ENCODE results near the gene PDE4D.
"Not testable (repeated sequence)": the region's sequence is repeated elsewhere in the genome, so short reads cannot be mapped to it uniquely, and the experiment has no call there.

PDE4D gene

DNA sequence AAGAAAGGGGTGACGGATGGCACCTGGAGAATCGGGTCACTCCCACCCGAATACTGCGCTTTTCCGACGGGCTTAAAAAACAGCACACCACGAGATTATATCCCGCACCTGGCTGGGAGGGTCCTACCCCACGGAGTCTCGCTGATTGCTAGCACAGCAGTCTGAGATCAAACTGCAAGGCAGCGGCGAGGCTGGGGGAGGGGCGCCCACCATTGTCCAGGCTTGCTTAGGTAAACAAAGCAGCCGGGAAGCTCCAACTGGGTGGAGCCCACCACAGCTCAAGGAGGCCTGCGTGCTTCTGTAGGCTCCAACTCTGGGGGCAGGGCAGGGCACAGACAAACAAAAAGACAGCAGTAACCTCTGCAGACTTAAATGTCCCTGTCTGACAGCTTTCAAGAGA is 498.6 kb downstream of the PDE4D start:
- not testable (repeated sequence) for DNase-seq

DNA sequence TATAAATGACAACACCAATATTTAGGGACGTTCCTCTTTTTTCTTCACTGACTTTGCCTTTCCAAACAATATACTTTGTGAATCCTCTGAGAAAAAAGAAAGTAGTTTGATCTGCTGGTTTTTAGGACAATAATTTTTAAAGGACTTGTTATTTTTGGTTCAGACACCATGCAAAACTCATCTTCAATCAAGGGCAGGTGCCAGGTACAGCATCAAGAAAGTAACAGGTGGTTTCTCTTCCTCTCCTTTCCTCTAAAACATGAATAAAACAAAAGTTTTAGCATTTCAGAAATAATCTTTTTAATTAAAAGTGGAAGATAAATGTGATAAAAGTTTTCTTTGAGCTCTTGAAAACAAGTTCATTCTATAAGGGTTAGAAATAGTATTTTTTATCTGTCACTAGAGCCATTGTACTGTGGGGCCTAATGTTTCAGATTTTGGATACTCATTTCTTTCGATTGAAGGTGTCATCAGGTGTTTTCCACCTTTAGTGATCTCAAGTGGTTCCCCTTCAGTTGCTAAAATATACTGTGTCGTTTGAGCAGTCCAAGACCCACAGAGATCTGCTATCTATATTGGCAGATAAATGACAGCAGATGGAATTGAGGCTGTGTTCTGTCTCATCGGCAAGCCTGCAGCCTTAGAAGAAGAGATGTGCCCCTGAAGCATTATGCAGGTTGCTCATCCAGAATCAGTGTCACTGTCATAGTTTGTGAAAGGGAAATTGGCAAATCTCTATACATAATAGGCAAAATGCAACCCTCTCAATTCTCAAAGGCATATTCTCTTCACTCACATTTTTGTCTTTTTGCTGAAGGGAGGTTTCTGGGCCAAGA is 499.7 kb downstream of the PDE4D start:
- DNase-seq, result no peak

GRCh38 chr5:59391576-59391975 is 501.9 kb downstream of the PDE4D start:
- DNase-seq, result no peak

- DNase-seq, result no peak
Observed at GRCh38 chr5:59390989-59391388, 502.5 kb downstream of the PDE4D start.

DNA sequence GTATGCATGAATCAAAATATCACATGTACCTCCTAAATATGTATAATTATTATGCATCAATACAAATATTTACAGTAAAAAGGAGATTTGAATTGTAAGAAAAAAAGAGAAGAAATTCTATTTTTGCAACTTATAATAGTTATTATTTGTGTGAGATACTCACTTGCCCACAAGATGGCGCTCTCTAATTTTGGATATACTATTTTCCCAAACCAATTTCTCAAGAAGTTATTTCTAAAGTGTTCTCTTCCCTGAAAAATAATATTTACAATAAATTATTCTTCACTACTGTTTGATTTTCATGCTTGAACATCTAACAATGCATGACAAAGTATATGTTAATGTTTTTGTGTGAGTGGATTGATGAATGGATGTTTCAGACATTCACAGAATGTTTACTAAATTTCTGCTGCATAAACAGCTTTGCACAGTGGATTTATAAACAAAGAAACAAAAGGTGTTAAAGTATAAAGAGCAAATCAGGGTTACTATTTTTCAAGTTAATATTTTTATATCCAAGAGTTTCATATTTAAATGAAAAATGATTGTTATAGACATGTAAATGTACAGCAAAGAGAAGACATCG is 503.4 kb downstream of the PDE4D start:
- peak; percentile 3 for DNase-seq

GRCh38 chr5:59387127-59387526 is 506.4 kb downstream of the PDE4D start:
- DNase-seq, result no peak

GRCh38 chr5:59385700-59386099 is 507.8 kb downstream of the PDE4D start:
- no peak for DNase-seq

GRCh38 chr5:59380350-59380951 is 513.1 kb downstream of the PDE4D start:
- no peak for DNase-seq

DNA sequence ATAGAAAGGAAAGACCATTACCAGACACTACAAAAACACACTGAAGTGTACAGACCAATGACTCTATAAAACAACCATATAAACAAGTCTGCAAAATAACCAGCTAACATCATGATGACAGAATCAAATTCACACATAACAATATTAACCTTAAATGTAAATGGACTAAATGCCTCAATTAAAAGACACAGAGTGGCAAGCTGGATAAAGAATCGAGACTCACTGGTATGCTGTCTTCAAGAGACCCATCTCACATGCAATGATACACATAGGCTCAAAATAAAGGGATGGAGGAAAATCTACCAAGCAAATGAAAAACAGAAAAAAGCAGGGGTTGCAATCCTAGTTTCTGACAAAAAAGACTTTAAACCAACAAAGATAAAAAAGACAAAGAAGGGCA is 519.5 kb downstream of the PDE4D start:
- not testable (repeated sequence) for DNase-seq

- no peak for DNase-seq
Observed at GRCh38 chr5:59371525-59372127, 521.9 kb downstream of the PDE4D start.

DNA sequence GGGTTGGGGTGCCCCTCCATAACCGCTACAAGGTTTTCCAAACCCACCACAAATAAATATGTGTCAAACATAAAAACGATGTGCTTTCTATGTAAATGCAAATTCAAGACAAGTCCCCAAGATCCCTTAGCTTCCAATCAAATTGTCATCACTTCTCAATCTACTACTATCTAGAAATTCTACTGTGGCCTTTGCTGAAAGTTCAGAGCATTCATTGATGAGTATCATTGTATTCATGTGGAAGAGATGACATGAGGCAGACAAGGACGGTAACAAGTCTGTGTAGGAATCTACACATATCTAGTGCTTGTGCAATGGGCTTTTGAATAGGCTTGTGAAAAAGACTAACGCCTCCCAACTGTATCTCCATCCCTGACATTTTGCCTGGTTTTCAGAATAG is 524.6 kb downstream of the PDE4D start:
- no peak for DNase-seq

DNA sequence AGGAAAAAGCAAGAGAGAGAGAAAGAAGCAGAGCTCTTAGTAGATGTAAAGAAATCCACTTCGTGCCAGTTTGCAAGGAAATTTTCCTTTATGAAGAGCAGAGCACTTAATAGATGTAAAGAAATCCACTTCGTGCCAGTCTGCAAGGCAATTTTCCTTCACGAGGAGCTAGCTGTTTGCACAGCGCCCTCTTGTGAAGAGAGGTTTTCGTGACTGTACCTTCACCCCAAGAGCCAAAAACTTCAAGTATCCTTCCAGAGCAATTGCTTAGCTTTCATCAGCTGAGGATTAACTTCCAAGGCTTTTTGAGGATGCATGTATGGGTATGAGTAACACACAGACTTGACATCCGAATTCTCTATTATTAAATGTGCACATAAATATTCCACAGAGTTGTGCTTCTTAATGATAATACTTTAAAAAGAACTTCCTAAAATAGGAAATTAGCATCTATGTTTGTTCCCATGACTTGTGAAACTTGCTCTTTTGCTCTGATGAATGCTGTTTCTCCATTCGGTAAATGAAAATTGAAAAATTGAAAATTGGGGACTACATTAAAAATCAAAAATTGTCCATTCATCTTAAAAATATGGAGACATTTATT is 525.6 kb downstream of the PDE4D start:
- DNase-seq, result peak; percentile 14

GRCh38 chr5:59366784-59367183 is 526.7 kb downstream of the PDE4D start:
- DNase-seq, result no peak

- DNase-seq, result no peak
Observed at GRCh38 chr5:59362438-59362837, 531.1 kb downstream of the PDE4D start.

DNA sequence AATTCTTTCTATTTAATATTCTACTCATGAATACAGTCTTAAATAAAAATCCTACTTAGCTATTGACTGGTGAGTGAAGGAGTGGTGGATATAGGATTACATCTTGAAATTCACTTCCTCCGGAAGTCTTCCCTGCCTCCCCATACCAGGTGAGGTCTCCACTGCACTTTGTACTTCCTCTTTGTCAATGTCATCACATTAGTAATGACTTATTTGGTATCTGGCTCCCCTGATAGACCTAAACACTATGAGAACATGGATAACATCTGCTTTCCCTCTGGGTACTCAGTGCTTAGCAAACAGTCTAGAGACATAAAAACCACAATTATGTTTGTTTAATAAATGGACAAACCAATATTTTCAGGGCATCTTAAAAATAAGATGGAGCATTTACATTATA is 532.1 kb downstream of the PDE4D start:
- no peak for DNase-seq

DNA sequence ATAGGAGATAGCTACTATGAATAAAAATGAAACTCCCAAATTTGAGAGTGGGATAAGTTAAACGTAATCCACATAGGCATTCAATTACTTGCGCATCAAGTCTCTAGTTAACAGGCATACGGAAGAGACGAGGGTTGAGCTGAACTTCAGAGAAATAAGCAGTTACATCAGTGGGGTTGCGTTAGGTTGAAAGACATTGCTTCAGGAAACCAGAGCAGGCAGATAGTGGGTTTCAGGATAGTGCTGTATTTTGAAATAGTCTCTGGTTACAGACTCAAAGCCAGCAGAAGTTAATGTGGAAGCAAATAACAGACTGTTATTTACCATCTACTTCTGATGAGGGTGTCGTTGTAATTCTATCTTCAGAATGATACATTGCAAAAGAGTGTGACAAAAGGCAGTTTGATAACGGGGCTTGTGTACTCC is 533.4 kb downstream of the PDE4D start:
- no peak for DNase-seq

GRCh38 chr5:59358005-59358861 is 535.3 kb downstream of the PDE4D start:
- DNase-seq, result no peak

DNA sequence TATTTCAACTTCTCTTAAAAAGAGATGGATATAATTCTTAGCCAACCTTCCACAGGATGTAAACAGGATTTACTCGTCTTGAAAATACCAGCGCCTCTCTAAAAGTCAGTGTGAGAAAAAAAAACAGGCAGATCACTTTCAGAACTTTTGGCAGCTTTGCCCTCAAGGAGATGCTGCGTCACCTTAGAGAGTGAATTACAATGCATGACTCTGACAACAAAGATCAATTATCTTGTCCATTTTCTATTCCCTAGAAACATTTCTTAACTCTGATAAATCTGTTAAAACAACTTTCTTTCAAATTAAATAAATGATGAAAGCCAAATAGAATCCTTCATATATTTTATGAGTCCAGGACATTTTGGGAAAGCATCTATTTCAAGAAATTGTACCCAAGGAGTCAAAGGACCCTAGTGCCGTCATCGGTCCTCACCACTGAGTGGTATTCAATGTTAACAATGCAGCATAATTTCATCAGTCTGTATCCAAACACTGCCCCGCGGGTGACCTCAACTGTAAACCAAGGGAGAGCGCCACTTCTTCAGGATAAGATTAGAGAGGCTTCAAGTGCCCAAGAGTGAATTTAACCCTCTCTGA is 536.0 kb downstream of the PDE4D start:
- no peak for DNase-seq

- no peak for DNase-seq
Observed at GRCh38 chr5:59356813-59357380, 536.6 kb downstream of the PDE4D start.

- DNase-seq, result no peak
Observed at GRCh38 chr5:59354811-59355210, 538.7 kb downstream of the PDE4D start.

GRCh38 chr5:59354274-59354673 is 539.3 kb downstream of the PDE4D start:
- DNase-seq, result no peak

All from T-helper 9 cell (primary cell).